Measurements from ENCODE around the gene RASGRP4.
"Not testable (repeated sequence)": the region's sequence is repeated elsewhere in the genome, so short reads cannot be mapped to it uniquely, and the experiment has no call there.

The RASGRP4 gene

GRCh38 chr19:38448225-38448624 is 22.2 kb upstream of the RASGRP4 start:
- no peak for DNase-seq (ENCODE audit: low spot score)

- DNase-seq (ENCODE audit: low spot score) = no peak
Measured at GRCh38 chr19:38445362-38445761, 19.3 kb upstream of the RASGRP4 start.

- no peak for DNase-seq (ENCODE audit: low spot score)
Measured at GRCh38 chr19:38444026-38444425, 18.0 kb upstream of the RASGRP4 start.

- no peak for DNase-seq (ENCODE audit: low spot score)
Measured at GRCh38 chr19:38443458-38443999, 17.5 kb upstream of the RASGRP4 start.

GRCh38 chr19:38442736-38443135 is 16.7 kb upstream of the RASGRP4 start:
- no peak for DNase-seq (ENCODE audit: low spot score)

- peak; percentile 24 for DNase-seq (ENCODE audit: low spot score)
Measured at GRCh38 chr19:38441657-38442348, 15.8 kb upstream of the RASGRP4 start.

GRCh38 chr19:38440592-38440991 is 14.6 kb upstream of the RASGRP4 start:
- no peak for DNase-seq (ENCODE audit: low spot score)

GRCh38 chr19:38437917-38438316 is 11.9 kb upstream of the RASGRP4 start:
- no peak for DNase-seq (ENCODE audit: low spot score)

- DNase-seq (ENCODE audit: low spot score) = no peak
Measured at GRCh38 chr19:38437295-38437694, 11.3 kb upstream of the RASGRP4 start.

GRCh38 chr19:38434549-38435051 is 8.6 kb upstream of the RASGRP4 start:
- DNase-seq (ENCODE audit: low spot score) = no peak

- peak; percentile 17 for DNase-seq (ENCODE audit: low spot score)
Measured at GRCh38 chr19:38433268-38433733, 7.3 kb upstream of the RASGRP4 start, which contains the start of gene RYR1. Gene RYR1 (plus strand): TSS chr19:38433691. CDS start chr19:38433830, 139 bp downstream.

GRCh38 chr19:38430931-38431330 is 4.9 kb upstream of the RASGRP4 start:
- no peak for DNase-seq (ENCODE audit: low spot score)

GRCh38 chr19:38429811-38430156 is 3.8 kb upstream of the RASGRP4 start:
- no peak for DNase-seq (ENCODE audit: low spot score)

GRCh38 chr19:38429055-38429810 is 3.2 kb upstream of the RASGRP4 start:
- no peak for DNase-seq (ENCODE audit: low spot score)

- not testable (repeated sequence) for DNase-seq (ENCODE audit: low spot score)
Measured at GRCh38 chr19:38427035-38427677, 1.1 kb upstream of the RASGRP4 start.

- DNase-seq (ENCODE audit: low spot score) = no peak
Measured at GRCh38 chr19:38425222-38425809, 703 bp downstream of the RASGRP4 start.

- DNase-seq (ENCODE audit: low spot score) = no peak
Measured at GRCh38 chr19:38424272-38424671, 1.7 kb downstream of the RASGRP4 start.

- no peak for DNase-seq (ENCODE audit: low spot score)
Measured at GRCh38 chr19:38422438-38422837, 3.6 kb downstream of the RASGRP4 start.

GRCh38 chr19:38421856-38422255 is 4.2 kb downstream of the RASGRP4 start:
- DNase-seq (ENCODE audit: low spot score) = no peak

- no peak for DNase-seq (ENCODE audit: low spot score)
Measured at GRCh38 chr19:38420935-38421334, 5.1 kb downstream of the RASGRP4 start.

- DNase-seq (ENCODE audit: low spot score) = no peak
Measured at GRCh38 chr19:38417544-38418506, 8.2 kb downstream of the RASGRP4 start.

All from cerebellar cortex (tissue), 1 donor.